Upper lobe of right lung (tissue), 1 donor: ENCODE data around the gene GLO1. TPM values are rescaled to one million over a fixed set of nuclear protein-coding genes. Genes with fewer than 3 reads are reported as not detected.

Experiments used
- ATAC-seq: fragments of 200-7000 bp; cut with Tn5 transposase; one replicate; pipeline ENCODE4 v1.9.1; 2020; ENCODE audit warnings: mild to moderate bottlenecking, moderate library complexity
- DNase-seq: peaks from one replicate; pipeline ENCODE4 v3.0.0-alpha.2; 2020
- H3K27ac ChIP-seq: fragments of 200-600 bp; one replicate; pipeline ENCODE4 v1.8.0; 2022
- H3K27me3 ChIP-seq: fragments of 200-600 bp; one replicate; pipeline ENCODE4 v1.8.0; 2022; ENCODE audit warnings: mild to moderate bottlenecking
- H3K36me3 ChIP-seq: fragments of 200-600 bp; one replicate; pipeline ENCODE4 v1.8.0; 2022
- H3K4me1 ChIP-seq: fragments of 200-600 bp; one replicate; pipeline ENCODE4 v1.8.0; 2022
- H3K4me3 ChIP-seq: fragments of 200-600 bp; one replicate; pipeline ENCODE4 v1.8.0; 2022; ENCODE audit warnings: mild to moderate bottlenecking
- H3K9me3 ChIP-seq: fragments of 200-600 bp; one replicate; pipeline ENCODE4 v1.8.0; 2022
- CTCF ChIP-seq: fragments of 200-600 bp; IDR thresholded peaks from one replicate; pipeline ENCODE4 v1.8.0; 2022; ENCODE audit warnings: antibody characterized with exemption
- intact Hi-C: fragments of 100-400 bp; cut with DNase I; formaldehyde crosslinking; loops from one replicate; pipeline ENCODE4 v1.11.0; 2022
- total RNA-seq: library from RNA; stranded (reverse); fragmentation: NEBNext Ultra II Directional; extraction: Animal tissue kit (Norgen Biotek cat#: 25700); gene quantifications from one replicate; pipeline ENCODE4 v1.2.1, GENCODE V29; 2021
- donor health status: DM: no; HTN: yes; CAD: no; lungs with severe emphysema.

GLO1 gene
- total RNA-seq, 1 donor from 2014 or later, result 91.4 TPM

- no peaks in the 10 kb centered on the region for H3K36me3 ChIP-seq
- ATAC-seq, result no peak
- intact Hi-C loops, result no loop called here
- H3K27ac ChIP-seq, result no peak overlapping the region
- no peak for TF ChIP-seq CTCF
- no peaks in the 10 kb centered on the region for H3K27me3 ChIP-seq
- peaks cover 18% of the 10 kb centered on the region for H3K4me1 ChIP-seq
- no peaks in the 10 kb centered on the region for H3K9me3 ChIP-seq
- no peak overlapping the region for H3K4me3 ChIP-seq
- no peak for DNase-seq
Measured at GRCh38 chr6:38637756-38638155, 65.2 kb downstream of the GLO1 start.

- TF ChIP-seq CTCF, result no peak
- intact Hi-C loops, result no loop called here
- Histone ChIP-seq H3K27me3 (no peaks in the 10 kb centered on the region), H3K36me3 (no peaks in the 10 kb centered on the region), H3K4me1 (peaks cover 13% of the 10 kb centered on the region), H3K9me3 (no peaks in the 10 kb centered on the region), H3K27ac (no peak overlapping the region), H3K4me3 (no peak overlapping the region)
- no peak for DNase-seq
- no peak for ATAC-seq
Measured at GRCh38 chr6:38636027-38636426, 66.9 kb downstream of the GLO1 start.

- Histone ChIP-seq H3K27ac (no peak overlapping the region), H3K36me3 (no peaks in the 10 kb centered on the region), H3K9me3 (no peaks in the 10 kb centered on the region), H3K4me3 (no peak overlapping the region), H3K4me1 (peaks cover 7% of the 10 kb centered on the region), H3K27me3 (no peaks in the 10 kb centered on the region)
- ATAC-seq (no peak), DNase-seq (no peak)
- intact Hi-C loops, result no loop called here
- no peak for TF ChIP-seq CTCF
Measured at GRCh38 chr6:38634518-38634917, 68.4 kb downstream of the GLO1 start.

GRCh38 chr6:38632490-38632889 is 70.5 kb downstream of the GLO1 start:
- H3K36me3 ChIP-seq, result no peaks in the 10 kb centered on the region
- no peak for TF ChIP-seq CTCF
- no peak for ATAC-seq
- H3K4me3 ChIP-seq, result no peak overlapping the region
- intact Hi-C loops, result no loop called here
- peaks cover 3% of the 10 kb centered on the region for H3K4me1 ChIP-seq
- no peak for DNase-seq
- no peaks in the 10 kb centered on the region for H3K9me3 ChIP-seq
- H3K27me3 ChIP-seq, result no peaks in the 10 kb centered on the region
- H3K27ac ChIP-seq, result no peak overlapping the region

- intact Hi-C loops, result no loop called here
- no peak overlapping the region for H3K4me3 ChIP-seq
- H3K36me3 ChIP-seq, result no peaks in the 10 kb centered on the region
- H3K4me1 ChIP-seq, result peaks cover 3% of the 10 kb centered on the region
- H3K9me3 ChIP-seq, result no peaks in the 10 kb centered on the region
- DNase-seq (no peak), ATAC-seq (no peak)
- no peak overlapping the region for H3K27ac ChIP-seq
- no peaks in the 10 kb centered on the region for H3K27me3 ChIP-seq
- TF ChIP-seq CTCF, result no peak
Measured at GRCh38 chr6:38631186-38631783, 71.7 kb downstream of the GLO1 start.

Other genes starting within 250 kb of the GLO1 start
- gene BTBD9, start 63.2 kb downstream of the GLO1 start, total RNA-seq, result 47.9 TPM
- 0.17 TPM for gene DNAH8, start 12.2 kb upstream of the GLO1 start, total RNA-seq